ENCODE data around the gene OLFML1.

The OLFML1 gene

GRCh38 chr11:7489376-7489775, 4.1 kb downstream of the OLFML1 start:
- ATAC-seq = no peak
- no peak for TF ChIP-seq ZNF70 (CRISPR knock-in tag; IDR thresholded peaks at IDR 0.05)
- TF ChIP-seq TSHZ2 (CRISPR knock-in tag; IDR thresholded peaks at IDR 0.05) = no peak
- no peak for TF ChIP-seq BACH2 (CRISPR knock-in tag; IDR thresholded peaks at IDR 0.05; ENCODE audit: borderline replicate concordance)
- no peak for TF ChIP-seq PPARA (CRISPR knock-in tag; IDR thresholded peaks at IDR 0.05; ENCODE audit: borderline replicate concordance)
- TF ChIP-seq CREB5 (CRISPR knock-in tag; IDR thresholded peaks at IDR 0.05; ENCODE audit: low read depth) = no peak
- no peak for TF ChIP-seq ZFP3 (CRISPR knock-in tag; IDR thresholded peaks at IDR 0.05)
- no peak for TF ChIP-seq ESRRG (CRISPR knock-in tag; IDR thresholded peaks at IDR 0.05)
- no peak for TF ChIP-seq TCF4 (CRISPR knock-in tag; IDR thresholded peaks at IDR 0.05; ENCODE audit: borderline replicate concordance)
- no peak for TF ChIP-seq SNAI2 (CRISPR knock-in tag; IDR thresholded peaks at IDR 0.05)

- no peak for TF ChIP-seq CREB5 (CRISPR knock-in tag; IDR thresholded peaks at IDR 0.05; ENCODE audit: low read depth)
- no peak for TF ChIP-seq ZNF8 (CRISPR knock-in tag; IDR thresholded peaks at IDR 0.05)
- TF ChIP-seq ZC3H10 (CRISPR knock-in tag; IDR thresholded peaks at IDR 0.05) = no peak
- TF ChIP-seq RARB (CRISPR knock-in tag; IDR thresholded peaks at IDR 0.05) = no peak
- no peak for TF ChIP-seq ZNF565 (CRISPR knock-in tag; conservative IDR thresholded peaks at IDR 0.05; ENCODE audit: low read depth)
- TF ChIP-seq ARNTL (CRISPR knock-in tag; IDR thresholded peaks at IDR 0.05; ENCODE audit: borderline replicate concordance, low read depth) = no peak
- TF ChIP-seq PPARA (CRISPR knock-in tag; IDR thresholded peaks at IDR 0.05; ENCODE audit: borderline replicate concordance) = no peak
- ATAC-seq = no peak
Observed at GRCh38 chr11:7490054-7490453, 4.7 kb downstream of the OLFML1 start.

- ATAC-seq = no peak
- TF ChIP-seq RARB (CRISPR knock-in tag; IDR thresholded peaks at IDR 0.05) = no peak
- TF ChIP-seq CSDC2 (CRISPR knock-in tag; IDR thresholded peaks at IDR 0.05) = no peak
- no peak for TF ChIP-seq ZNF70 (CRISPR knock-in tag; IDR thresholded peaks at IDR 0.05)
- TF ChIP-seq CREB5 (CRISPR knock-in tag; IDR thresholded peaks at IDR 0.05; ENCODE audit: low read depth) = no peak
- TF ChIP-seq ISL1 (CRISPR knock-in tag; IDR thresholded peaks at IDR 0.05) = no peak
- no peak for TF ChIP-seq PPARA (CRISPR knock-in tag; IDR thresholded peaks at IDR 0.05; ENCODE audit: borderline replicate concordance)
- TF ChIP-seq TOX (CRISPR knock-in tag; IDR thresholded peaks at IDR 0.05; ENCODE audit: borderline replicate concordance) = no peak
- no peak for TF ChIP-seq ARNTL (CRISPR knock-in tag; IDR thresholded peaks at IDR 0.05; ENCODE audit: borderline replicate concordance, low read depth)
Observed at GRCh38 chr11:7490535-7490934, 5.2 kb downstream of the OLFML1 start.

GRCh38 chr11:7492253-7492652, 6.9 kb downstream of the OLFML1 start:
- ATAC-seq = no peak
- TF ChIP-seq OSR1 (CRISPR knock-in tag; IDR thresholded peaks at IDR 0.05) (no peak), TCF4 (CRISPR knock-in tag; IDR thresholded peaks at IDR 0.05; ENCODE audit: borderline replicate concordance) (no peak), ISL1 (CRISPR knock-in tag; IDR thresholded peaks at IDR 0.05) (no peak), ZNF8 (CRISPR knock-in tag; IDR thresholded peaks at IDR 0.05) (no peak), ZFP30 (CRISPR knock-in tag; IDR thresholded peaks at IDR 0.05) (no peak), ZNF70 (CRISPR knock-in tag; IDR thresholded peaks at IDR 0.05) (no peak), ZNF565 (CRISPR knock-in tag; conservative IDR thresholded peaks at IDR 0.05; ENCODE audit: low read depth) (no peak), ZFP3 (CRISPR knock-in tag; IDR thresholded peaks at IDR 0.05) (no peak), SNAI2 (CRISPR knock-in tag; IDR thresholded peaks at IDR 0.05) (no peak), ZC3H10 (CRISPR knock-in tag; IDR thresholded peaks at IDR 0.05) (no peak), ESRRG (CRISPR knock-in tag; IDR thresholded peaks at IDR 0.05) (no peak), RARB (CRISPR knock-in tag; IDR thresholded peaks at IDR 0.05) (no peak), CSDC2 (CRISPR knock-in tag; IDR thresholded peaks at IDR 0.05) (no peak), BACH2 (CRISPR knock-in tag; IDR thresholded peaks at IDR 0.05; ENCODE audit: borderline replicate concordance) (no peak), PPARA (CRISPR knock-in tag; IDR thresholded peaks at IDR 0.05; ENCODE audit: borderline replicate concordance) (no peak), GLIS3 (CRISPR knock-in tag; IDR thresholded peaks at IDR 0.05) (no peak)

Measured in SK-N-SH treated with all-trans-retinoic acid at 6 μM for 48 hours (cell line).